Heart left ventricle (tissue), 13 donors: ENCODE data around the gene ALK.

ENCODE experiments used
- POLR2A ChIP-seq, 2 donors: fragments of 450-650 bp; IDR thresholded peaks; one replicate each; pipeline ENCODE4 v1.6.1; 2017; ENCODE audit warnings: antibody characterized with exemption in 2 of 2, mild to moderate bottlenecking in 2 of 2, moderate library complexity in 2 of 2
- TF ChIP-seq, protein P1 (sequence below), 12 donors: fragments of 200-600 bp; sonication (generic) in 4 of 12; IDR thresholded peaks; one replicate each; pipeline versions ENCODE4 v1.5.0 to v1.8.0; 2018 to 2022; ENCODE audit warnings: antibody characterized with exemption in 12 of 12, mild to moderate bottlenecking in 5 of 12
- donor health status: ischemic (EF 13 %, LVEDD 7.1; RV severe dilation, severe dysfunction).
- donor health status: DM: no; HTN: yes; CAD: no.
- donor health status: DM: no; HTN: no; CAD: no.
- donor health status: ischemic (EF 25% LVEDD 6.9; RV normal size, moderate dysfunction).
- donor health status: ischemic (EF 25% LVEDD 5.7; RV mildly dilated, moderate dysfunction).
- donor health status: ischemic (EF 35%, LVEDD 5.7; RV mildly dilated, moderate dysfunction).
- donor health status: nonischemic (EF 11% LVEDD 7.7; RV severe dilation, severe dysfunction).
- donor health status: DM: yes; HTN: yes; CAD: no.
- donor health status: PGD.
- donor health status: ischemic (EF 29% LVEDD 5.4; RV normal size, mild dysfunction).
- donor health status: nonischemic (EF 23%, LVEDD 6.1; RV moderate dilation, normal function).

DNA sequence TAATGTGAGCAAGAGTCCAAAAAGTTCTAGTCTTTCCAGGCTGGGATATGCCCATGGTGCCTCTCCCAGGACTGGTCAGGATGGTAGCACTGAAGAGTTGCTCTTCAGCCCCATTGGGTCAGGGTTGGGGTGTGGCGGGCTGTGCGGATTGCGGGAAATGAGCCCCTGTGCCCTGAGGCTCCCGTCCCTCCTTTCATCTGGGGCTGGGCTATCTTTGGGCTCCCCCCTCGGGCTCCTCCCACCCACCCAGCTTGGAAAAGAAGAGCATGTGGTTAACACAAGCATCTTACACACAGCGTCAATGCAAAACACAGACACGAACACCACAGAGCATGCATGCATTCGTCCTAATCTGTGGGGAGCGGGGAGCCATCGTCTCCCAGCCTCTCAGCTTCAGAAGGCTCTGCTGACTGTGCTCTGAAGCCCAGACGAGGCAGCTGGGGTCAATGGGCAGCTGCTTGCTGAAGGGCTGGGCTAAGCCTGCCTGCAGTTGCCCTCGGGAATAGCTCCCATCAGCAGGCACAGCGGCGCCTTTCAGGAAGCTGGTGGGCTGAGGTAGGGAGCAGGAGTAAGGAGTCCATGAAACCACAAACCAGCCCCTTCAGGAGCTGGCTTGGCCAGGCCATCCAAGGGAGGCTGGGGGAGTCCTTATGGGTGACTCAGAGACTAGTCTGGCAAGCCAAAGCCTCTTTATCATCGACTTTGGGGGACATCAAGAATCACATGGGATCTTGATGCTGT lies 693.3 kb downstream of the ALK start:
- TF ChIP-seq, protein P1, sequence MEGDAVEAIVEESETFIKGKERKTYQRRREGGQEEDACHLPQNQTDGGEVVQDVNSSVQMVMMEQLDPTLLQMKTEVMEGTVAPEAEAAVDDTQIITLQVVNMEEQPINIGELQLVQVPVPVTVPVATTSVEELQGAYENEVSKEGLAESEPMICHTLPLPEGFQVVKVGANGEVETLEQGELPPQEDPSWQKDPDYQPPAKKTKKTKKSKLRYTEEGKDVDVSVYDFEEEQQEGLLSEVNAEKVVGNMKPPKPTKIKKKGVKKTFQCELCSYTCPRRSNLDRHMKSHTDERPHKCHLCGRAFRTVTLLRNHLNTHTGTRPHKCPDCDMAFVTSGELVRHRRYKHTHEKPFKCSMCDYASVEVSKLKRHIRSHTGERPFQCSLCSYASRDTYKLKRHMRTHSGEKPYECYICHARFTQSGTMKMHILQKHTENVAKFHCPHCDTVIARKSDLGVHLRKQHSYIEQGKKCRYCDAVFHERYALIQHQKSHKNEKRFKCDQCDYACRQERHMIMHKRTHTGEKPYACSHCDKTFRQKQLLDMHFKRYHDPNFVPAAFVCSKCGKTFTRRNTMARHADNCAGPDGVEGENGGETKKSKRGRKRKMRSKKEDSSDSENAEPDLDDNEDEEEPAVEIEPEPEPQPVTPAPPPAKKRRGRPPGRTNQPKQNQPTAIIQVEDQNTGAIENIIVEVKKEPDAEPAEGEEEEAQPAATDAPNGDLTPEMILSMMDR (IDR thresholded peaks at IDR 0.05) = no peak
- no peak for TF ChIP-seq POLR2A (IDR thresholded peaks at IDR 0.05)
